ENCODE data around the gene TSHR. TPM values are rescaled to one million over a fixed set of nuclear protein-coding genes. Genes with fewer than 3 reads are reported as not detected.

The TSHR gene
- total RNA-seq, 1 donor from 2014 or later: not detected

DNA sequence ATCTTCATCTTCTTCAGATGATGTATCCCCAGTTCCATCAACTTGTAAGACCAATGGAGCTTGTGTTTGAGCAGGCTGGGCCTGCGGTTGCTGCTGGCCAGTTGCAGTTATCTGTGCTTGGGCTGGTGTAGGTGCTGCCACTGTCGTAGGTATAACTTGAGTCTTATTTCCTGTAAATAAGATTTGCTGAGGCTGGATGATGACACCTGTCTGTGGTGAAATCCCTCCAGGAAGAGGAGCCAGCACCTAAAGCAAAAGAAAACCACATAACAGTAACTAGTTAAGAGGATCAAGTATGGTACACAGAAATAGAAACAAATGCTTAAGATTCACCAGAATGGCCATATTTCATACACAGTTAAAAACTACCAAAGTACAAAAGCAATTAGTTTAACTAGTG lies 237.2 kb downstream of the TSHR start:
- peaks cover 44% of the 10 kb centered on the region for H3K36me3 Mint-ChIP-seq

DNA sequence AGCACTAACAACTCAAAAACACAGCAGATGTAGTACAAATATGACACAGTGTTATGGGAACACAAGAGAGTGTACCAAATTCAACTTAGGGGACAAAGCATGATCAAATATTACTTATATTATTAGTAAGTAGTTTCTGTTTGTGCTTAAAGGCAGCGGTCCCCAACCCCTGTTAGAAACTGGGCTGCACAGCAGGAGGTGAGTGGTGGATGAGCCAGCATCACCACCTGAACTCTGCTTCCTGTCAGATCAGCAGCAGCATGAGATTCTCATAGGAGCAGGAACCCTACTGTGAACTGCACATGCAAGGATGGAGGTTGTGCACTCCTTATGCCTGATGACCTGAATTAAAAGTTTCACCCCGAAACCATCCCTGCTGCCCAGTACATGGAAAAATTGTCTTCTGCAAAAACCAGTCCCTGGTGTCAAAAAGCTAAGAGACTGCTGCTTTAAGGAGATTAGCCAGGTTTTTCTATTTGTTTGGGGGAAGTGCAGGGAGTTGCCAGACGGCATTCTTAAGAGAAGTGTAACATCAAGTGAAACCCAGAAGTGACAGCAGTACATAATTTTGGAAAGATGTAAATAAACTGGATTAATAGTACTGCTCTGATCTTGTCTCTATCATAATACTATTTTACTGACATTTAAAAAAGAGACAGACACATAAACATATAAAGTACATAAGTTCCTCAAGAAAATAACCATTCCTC lies 238.7 kb downstream of the TSHR start:
- H3K9me3 Mint-ChIP-seq: no peaks in the 10 kb centered on the region
- H3K27ac ChIP-seq: no peak overlapping the region
- no peak overlapping the region for H3K27ac Mint-ChIP-seq
- TF ChIP-seq EZH2phosphoT487 (IDR thresholded peaks at IDR 0.05): no peak
- no peak for TF ChIP-seq EZH2 (IDR thresholded peaks at IDR 0.05)
- TF ChIP-seq, protein P1, sequence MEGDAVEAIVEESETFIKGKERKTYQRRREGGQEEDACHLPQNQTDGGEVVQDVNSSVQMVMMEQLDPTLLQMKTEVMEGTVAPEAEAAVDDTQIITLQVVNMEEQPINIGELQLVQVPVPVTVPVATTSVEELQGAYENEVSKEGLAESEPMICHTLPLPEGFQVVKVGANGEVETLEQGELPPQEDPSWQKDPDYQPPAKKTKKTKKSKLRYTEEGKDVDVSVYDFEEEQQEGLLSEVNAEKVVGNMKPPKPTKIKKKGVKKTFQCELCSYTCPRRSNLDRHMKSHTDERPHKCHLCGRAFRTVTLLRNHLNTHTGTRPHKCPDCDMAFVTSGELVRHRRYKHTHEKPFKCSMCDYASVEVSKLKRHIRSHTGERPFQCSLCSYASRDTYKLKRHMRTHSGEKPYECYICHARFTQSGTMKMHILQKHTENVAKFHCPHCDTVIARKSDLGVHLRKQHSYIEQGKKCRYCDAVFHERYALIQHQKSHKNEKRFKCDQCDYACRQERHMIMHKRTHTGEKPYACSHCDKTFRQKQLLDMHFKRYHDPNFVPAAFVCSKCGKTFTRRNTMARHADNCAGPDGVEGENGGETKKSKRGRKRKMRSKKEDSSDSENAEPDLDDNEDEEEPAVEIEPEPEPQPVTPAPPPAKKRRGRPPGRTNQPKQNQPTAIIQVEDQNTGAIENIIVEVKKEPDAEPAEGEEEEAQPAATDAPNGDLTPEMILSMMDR (IDR thresholded peaks at IDR 0.05): no peak
- H3K36me3 Mint-ChIP-seq: peaks cover 38% of the 10 kb centered on the region
- no peak for DNase-seq (ENCODE audit: low spot score)
- no peak overlapping the region for H2AFZ ChIP-seq (replicated peaks)
- H3K9ac ChIP-seq: no peak overlapping the region
- no peaks in the 10 kb centered on the region for H3K9me3 ChIP-seq (ENCODE audit: low read depth)
- H3K4me1 ChIP-seq: no peaks in the 10 kb centered on the region
- H3K27me3 ChIP-seq: no peaks in the 10 kb centered on the region
- H3F3A ChIP-seq (ENCODE audit: low read depth): no peaks in the 10 kb centered on the region
- H3K4me2 ChIP-seq: no peak overlapping the region
- no peak overlapping the region for H3K4me3 Mint-ChIP-seq
- peaks cover 57% of the 10 kb centered on the region for H3K36me3 ChIP-seq
- peaks cover 9% of the 10 kb centered on the region for H4K20me1 ChIP-seq (ENCODE audit: low read depth)
- no peaks in the 10 kb centered on the region for H3K4me1 Mint-ChIP-seq
- H3K27me3 Mint-ChIP-seq (ENCODE audit: insufficient read depth, low read depth): peaks cover 2% of the 10 kb centered on the region
- H3K4me3 ChIP-seq: no peak overlapping the region
- peaks cover 50% of the 10 kb centered on the region for H3K79me2 ChIP-seq (ENCODE audit: low read depth)

More for the DNA sequence above, 237.2 kb downstream of the TSHR start:
- H3K36me3 ChIP-seq: peaks cover 52% of the 10 kb centered on the region
- H3K4me3 ChIP-seq: no peak overlapping the region
- H3K27ac Mint-ChIP-seq: no peak overlapping the region
- TF ChIP-seq EZH2phosphoT487 (IDR thresholded peaks at IDR 0.05): no peak
- TF ChIP-seq EZH2 (IDR thresholded peaks at IDR 0.05): no peak
- TF ChIP-seq, protein P1 (IDR thresholded peaks at IDR 0.05): no peak
- no peaks in the 10 kb centered on the region for H3K4me1 ChIP-seq
- DNase-seq (ENCODE audit: low spot score): no peak
- H3K4me3 Mint-ChIP-seq: no peak overlapping the region
- peaks cover 2% of the 10 kb centered on the region for H3K27me3 Mint-ChIP-seq (ENCODE audit: insufficient read depth, low read depth)
- H3K27ac ChIP-seq: no peak overlapping the region
- peaks cover 55% of the 10 kb centered on the region for H3K79me2 ChIP-seq (ENCODE audit: low read depth)
- H3K9me3 Mint-ChIP-seq: no peaks in the 10 kb centered on the region
- H3F3A ChIP-seq (ENCODE audit: low read depth): no peaks in the 10 kb centered on the region
- H2AFZ ChIP-seq (replicated peaks): no peak overlapping the region
- H3K4me1 Mint-ChIP-seq: no peaks in the 10 kb centered on the region
- H3K9me3 ChIP-seq (ENCODE audit: low read depth): no peaks in the 10 kb centered on the region
- no peak overlapping the region for H3K4me2 ChIP-seq
- H3K27me3 ChIP-seq: no peaks in the 10 kb centered on the region
- no peak overlapping the region for H3K9ac ChIP-seq
- peaks cover 9% of the 10 kb centered on the region for H4K20me1 ChIP-seq (ENCODE audit: low read depth)

Other genes with a start within 250 kb of the TSHR start
- gene CEP128, start 13.9 kb upstream of the TSHR start, total RNA-seq (ENCODE audit: low replicate concordance): 10.4 and 12.1 TPM in 2 replicates